KBM-7 (cell line): ENCODE results near the gene FOXK2.
"Not testable (repeated sequence)": the region's sequence is repeated elsewhere in the genome, so short reads cannot be mapped to it uniquely, and the experiment has no call there.

Experiments
- DNase-seq: peaks from one replicate; pipeline ENCODE4 v3.0.0-alpha.2; 2015
- in situ Hi-C: fragments of 300-500 bp; cut with MboI; formaldehyde crosslinking; loops from 2 replicates; pipeline ENCODE4 v1.14.3; 2020; ENCODE audit warnings: low sequenced_read_pairs, low pct_unique_long_range_greater_than_20kb, mixed read lengths

Gene FOXK2

DNA sequence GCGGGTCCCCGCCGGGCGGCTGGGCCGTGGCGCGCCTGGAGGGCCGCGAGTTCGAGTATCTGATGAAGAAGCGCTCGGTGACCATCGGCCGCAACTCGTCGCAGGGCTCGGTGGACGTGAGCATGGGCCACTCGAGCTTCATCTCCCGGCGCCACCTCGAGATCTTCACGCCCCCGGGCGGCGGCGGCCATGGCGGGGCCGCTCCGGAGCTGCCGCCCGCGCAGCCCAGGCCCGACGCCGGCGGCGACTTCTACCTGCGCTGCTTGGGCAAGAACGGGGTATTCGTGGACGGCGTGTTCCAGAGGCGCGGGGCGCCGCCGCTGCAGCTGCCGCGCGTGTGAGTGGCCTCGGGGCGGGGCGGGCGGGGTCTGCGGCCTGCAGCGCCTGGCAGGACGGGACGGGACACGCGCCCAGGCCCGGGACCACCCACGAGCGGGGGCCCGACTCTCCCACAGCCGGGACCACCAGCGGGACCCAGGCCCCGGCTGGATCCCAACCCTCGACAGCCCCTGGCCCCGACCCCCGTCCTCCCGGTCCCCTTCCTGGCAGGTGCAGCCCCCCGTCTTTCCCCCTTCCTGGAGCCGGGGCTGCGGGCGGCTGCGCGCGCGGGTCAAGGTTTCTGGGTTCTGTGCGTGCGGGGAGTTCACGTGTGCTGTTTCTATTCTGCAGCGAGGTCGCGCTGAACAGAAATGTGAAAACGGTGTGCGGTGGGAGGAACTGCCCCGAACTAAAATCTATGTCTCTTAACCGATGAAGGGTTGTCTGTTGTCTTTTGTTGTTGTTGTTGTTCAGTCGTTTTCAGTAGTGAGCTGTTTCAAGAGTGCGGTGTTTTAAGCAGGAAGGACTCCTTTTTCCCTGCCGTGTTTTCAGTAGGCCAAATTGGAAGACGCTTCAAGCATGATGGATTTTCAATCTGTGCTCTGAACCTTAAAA, 705 bp downstream of the FOXK2 start:
- peak; percentile 49 for DNase-seq
- in situ Hi-C loops, result no loop called here

- in situ Hi-C loops, result no loop called here
- DNase-seq, result no peak
Observed at GRCh38 chr17:82524540-82524939, 5.0 kb downstream of the FOXK2 start.

DNA sequence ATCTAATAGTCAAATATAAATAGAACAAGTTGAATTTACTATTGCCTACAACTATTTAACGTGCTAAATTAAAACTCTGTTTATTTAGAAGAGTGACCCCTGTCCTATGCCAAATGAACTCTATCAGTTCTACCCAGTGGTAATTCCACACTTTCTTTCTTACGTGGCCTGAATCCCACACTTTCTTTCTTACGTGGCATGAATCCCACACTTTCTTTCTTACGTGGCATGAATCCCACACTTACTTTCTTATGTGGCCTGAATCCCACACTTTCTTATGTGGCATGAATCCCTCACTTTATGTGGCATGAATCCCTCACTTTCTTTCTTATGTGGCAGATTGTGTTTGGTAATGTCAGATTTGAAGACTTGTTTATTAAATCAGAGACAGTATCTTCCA, 6.2 kb downstream of the FOXK2 start:
- DNase-seq, result no peak
- in situ Hi-C loops, result no loop called here

GRCh38 chr17:82527898-82528297, 8.4 kb downstream of the FOXK2 start:
- no peak for DNase-seq
- in situ Hi-C loops, result no loop called here

DNA sequence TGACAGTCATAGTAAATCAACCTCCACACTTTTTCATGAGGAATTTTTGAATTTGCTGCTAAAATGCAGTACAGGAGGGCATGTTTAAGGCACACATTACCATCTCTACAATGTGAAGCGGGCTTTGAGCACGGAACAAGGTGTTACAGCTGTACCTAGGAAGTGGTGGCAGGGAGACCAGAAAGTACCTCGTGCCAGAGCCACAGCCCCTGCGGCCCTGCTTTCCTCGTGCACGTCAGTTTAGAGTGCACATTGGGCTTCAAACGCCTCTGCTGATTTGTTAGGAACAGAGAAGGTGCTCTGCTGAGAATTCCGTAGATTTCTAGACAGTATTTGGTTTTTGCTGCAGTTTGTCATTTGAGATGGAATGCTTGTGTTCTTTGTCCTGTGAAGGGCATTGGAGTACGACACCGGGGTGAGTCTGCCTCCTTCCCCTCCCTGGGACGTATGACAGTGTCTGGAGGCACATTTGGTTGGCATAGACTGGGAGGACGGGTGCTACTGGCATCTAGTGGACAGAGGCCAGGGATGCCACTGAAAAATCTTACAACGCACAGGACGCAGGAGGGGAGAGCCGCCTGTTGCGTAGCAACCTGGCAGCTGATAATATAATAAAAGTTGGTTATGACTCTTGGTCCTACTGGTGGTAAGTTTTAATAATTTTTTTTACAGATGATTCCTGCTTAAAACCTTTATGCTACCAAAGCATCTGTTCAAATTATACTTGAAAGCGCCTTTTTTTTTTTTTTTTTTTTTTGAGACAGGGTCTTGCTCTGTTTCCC, 9.1 kb downstream of the FOXK2 start:
- no peak for DNase-seq

GRCh38 chr17:82529914-82530300, 10.4 kb downstream of the FOXK2 start:
- no peak for DNase-seq
- in situ Hi-C loops, result no loop called here

More for the DNA sequence above, 9.1 kb downstream of the FOXK2 start:
- in situ Hi-C loops, result no loop called here

GRCh38 chr17:82531431-82531881, 11.9 kb downstream of the FOXK2 start:
- no peak for DNase-seq
- in situ Hi-C loops, result no loop called here

- no peak for DNase-seq
- in situ Hi-C loops, result no loop called here
Observed at GRCh38 chr17:82534401-82534812, 14.9 kb downstream of the FOXK2 start.

DNA sequence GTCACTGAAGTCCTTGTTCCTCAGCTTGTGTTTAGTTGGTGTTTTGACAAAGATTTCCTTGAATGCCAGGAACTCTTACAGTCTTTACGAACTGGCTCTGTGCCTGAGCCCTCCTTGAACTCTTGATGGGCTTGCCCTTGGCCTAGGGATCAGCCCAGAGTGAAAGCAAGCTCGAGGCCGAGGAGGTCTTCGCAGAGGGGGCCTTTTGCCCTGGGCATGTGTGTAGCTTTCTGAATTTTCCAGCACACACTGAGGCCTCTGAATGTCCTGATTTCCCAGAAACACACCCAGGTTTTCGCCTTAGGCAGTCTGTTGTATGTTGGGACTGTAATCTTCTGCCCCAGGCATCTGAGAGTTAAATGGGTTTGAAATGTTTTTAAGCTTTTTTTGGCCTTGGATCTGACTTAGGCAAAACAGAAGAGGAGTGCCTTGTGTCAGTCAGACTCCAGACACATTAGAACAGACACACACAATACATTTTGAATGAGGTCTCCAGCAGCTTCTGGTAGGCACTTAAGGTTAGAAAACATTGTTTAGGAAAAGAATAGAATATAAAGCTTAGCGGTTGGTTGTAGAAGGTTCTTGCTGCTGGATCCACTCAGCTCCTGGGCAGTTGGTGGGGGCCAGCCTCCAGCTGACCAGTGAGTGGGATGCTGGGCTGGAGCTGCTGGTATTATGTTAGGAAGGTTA, 17.1 kb downstream of the FOXK2 start:
- DNase-seq, result no peak
- in situ Hi-C loops, result no loop called here

DNA sequence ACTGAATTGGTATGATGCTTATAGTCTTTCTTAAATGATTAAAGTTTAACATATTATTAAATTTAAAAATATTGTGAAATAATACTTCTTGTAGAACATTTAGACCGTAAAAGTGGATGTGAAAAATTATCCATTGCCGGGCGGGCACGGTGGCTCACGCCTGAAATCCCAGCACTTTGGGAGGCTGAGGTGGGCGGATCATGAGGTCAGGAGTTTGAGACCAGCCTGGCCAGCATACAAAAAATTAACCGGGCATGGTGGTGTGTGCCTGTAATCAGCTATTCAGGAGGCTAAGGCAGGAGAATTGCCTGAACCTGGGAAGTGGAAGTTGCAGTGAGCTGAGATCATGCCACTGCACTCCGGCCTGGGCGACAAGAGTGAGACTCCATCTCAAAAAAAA, 17.7 kb downstream of the FOXK2 start:
- DNase-seq, in situ Hi-C loops: not testable (repeated sequence)

GRCh38 chr17:82539076-82539475, 19.5 kb downstream of the FOXK2 start:
- DNase-seq, in situ Hi-C loops: not testable (repeated sequence)

- no peak for DNase-seq
- in situ Hi-C loops, result no loop called here
Observed at GRCh38 chr17:82542439-82542838, 22.9 kb downstream of the FOXK2 start.

DNA sequence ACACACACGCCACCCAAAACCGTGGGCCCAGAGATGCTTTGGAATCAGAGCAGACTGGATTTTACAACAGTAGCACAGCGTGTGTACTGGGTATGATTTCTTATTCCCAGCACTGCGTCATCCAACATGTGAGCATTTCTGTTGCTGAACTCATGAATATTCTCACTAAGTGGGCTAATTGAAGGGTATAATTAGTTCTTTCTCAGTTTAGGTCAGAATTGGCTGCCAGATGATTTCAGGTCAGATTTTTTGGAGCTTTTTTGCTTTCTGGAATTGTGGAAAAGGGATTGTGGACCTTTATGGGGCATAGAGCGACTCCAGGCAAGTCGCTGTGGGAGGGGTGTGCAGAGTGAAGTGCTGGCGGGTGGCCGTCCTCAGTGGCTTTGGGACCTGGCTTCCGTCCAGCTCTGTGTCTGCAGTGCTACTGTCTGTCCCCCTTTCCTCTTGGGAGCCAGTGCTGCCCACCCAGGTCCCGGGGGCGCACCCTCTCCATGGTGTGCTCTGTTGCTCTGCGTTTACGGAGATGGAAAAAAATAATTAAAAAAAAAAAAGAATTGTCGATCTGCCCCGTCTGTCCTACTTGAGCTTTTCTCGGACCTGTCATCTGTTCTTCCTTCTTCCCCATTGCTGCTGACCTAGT, 25.0 kb downstream of the FOXK2 start:
- in situ Hi-C loops, result no loop called here
- no peak for DNase-seq

DNA sequence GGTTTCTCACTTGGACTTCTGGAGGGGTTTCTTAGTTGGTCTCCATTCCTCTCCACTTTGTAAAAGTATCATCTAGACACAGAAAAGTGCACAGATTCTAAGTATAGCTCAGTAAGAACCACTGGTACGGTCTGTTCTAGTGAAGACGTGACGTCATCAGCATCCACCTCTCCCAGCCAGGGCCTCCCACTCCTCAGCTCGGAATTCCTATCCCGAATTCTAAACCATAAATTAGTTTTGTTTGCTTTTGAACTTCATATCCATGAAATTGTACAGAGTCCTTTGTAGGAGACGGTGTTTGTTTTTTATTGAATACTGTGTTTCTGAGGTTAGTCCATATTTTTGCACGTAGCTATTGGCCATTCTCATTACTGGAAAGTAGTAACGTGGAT, 25.5 kb downstream of the FOXK2 start:
- in situ Hi-C loops, result no loop called here

DNA sequence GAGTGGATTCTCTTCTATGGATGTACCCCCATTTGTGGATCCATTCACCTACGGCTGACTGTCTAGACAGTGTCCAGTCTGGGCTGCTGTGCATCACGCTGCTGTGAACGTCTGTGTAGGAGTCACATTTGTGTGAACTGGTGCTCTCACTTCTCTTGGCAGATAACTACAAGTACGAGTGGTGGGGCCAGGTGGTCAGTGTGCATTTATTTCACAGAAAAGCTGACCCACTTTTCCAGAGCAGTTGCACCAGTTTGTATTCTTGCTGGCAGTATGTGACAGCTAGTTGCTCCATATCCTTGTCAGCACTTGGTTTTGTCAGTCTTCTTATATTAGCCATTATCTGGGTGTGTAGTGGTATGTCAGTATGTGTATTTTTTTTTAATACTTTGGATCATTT, 28.4 kb downstream of the FOXK2 start:
- no peak for DNase-seq
- in situ Hi-C loops, result no loop called here

More for the DNA sequence above, 25.5 kb downstream of the FOXK2 start:
- no peak for DNase-seq

DNA sequence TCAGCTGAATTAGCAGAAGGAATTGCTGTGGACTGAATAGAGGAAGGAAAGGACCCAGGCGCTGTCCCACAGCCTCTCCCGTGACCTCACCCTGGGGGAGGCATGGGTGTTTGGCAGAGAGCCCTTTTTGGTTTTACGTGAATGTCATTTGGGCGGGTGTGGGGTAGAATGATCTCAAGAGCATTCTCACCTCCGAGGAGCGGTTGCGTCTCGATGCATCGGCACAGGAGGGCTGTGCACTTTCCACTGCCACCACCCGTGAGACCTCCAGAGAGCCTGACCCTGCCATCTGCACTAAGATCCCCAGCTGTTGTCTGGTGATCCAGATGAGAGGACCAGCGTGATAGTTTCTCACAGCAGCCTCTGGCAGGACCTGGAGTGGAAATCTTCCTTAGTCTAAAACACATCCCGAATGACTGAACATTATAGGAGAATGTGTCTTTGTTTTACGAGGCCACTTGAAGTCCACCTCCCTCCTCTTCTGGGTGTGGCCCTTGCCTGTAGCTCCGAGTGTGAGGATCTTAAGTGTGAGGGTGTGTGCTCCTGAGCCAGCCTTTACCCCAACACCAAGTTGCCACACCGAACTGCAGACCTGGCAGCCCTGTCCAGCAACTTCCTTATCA, 29.3 kb downstream of the FOXK2 start:
- in situ Hi-C loops, result no loop called here
- DNase-seq, result peak; percentile 82

DNA sequence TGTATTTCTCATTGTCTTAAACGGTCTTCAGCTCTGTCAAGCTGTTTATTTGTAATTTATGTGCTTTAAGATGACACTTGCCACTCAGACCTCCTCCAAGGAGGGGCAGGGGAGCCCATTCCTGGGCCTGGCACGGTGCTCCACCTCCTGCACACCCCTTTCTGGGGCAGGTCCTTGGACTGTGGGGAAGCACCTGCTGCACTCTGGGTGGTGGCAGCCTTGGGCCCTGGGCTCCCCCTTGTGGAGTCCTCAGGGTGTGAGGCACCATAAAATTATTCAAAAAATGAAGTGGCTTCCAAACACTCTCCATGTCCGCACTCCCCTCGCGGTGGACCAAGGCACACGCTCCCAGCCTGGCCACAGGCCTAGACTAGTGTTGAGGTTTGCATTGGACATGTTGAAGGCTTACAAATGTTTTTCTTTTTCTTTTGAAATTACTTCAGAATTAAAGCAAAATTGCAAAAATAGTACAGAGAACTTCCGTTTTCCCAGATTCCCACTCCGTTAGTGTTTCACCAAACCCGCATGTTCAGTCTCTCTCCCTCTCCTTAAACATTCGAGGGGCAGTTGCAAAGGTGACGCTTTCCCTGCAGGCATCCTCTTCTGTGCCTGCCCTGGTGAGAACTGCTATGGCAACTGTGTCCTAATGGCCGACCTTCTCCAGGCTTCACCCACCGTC, 32.4 kb downstream of the FOXK2 start:
- DNase-seq, result peak; percentile 85
- in situ Hi-C loops, result no loop called here

- in situ Hi-C loops, result no loop called here
- DNase-seq, result no peak
Observed at GRCh38 chr17:82552580-82552979, 33.0 kb downstream of the FOXK2 start.
